HFF-Myc (cell line): ENCODE results near the gene GLI3.

Experiments used
- DNase-seq: peaks from one replicate; pipeline ENCODE4 v3.0.0-alpha.2; 2011; ENCODE audit warnings: low read depth; ENCODE audit errors: extremely low read depth
- H3K4me3 ChIP-seq: replicated peaks from 2 replicates; pipeline ENCODE4 v1.5.1; 2011; ENCODE audit warnings: low read depth, mild to moderate bottlenecking, control low read depth, low read length
- CTCF ChIP-seq: IDR thresholded peaks from 2 replicates; pipeline ENCODE4 v1.5.1; 2012; ENCODE audit warnings: mild to moderate bottlenecking, low read depth, low read length, control low read depth; ENCODE audit errors: missing control alignments

The GLI3 gene

GRCh38 chr7:42096268-42096667 is 140.7 kb downstream of the GLI3 start:
- no peak overlapping the region for H3K4me3 ChIP-seq
- TF ChIP-seq CTCF: no peak
- DNase-seq: no peak

- TF ChIP-seq CTCF: no peak
- DNase-seq: no peak
- H3K4me3 ChIP-seq: no peak overlapping the region
Observed at GRCh38 chr7:42095791-42096190, 141.2 kb downstream of the GLI3 start.

GRCh38 chr7:42093349-42093905 is 143.6 kb downstream of the GLI3 start:
- no peak for DNase-seq
- TF ChIP-seq CTCF: no peak
- H3K4me3 ChIP-seq: no peak overlapping the region

GRCh38 chr7:42091461-42092291 is 145.3 kb downstream of the GLI3 start:
- TF ChIP-seq CTCF: no peak
- no peak for DNase-seq
- H3K4me3 ChIP-seq: no peak overlapping the region

- DNase-seq: no peak
- H3K4me3 ChIP-seq: no peak overlapping the region
- TF ChIP-seq CTCF: no peak
Observed at GRCh38 chr7:42090806-42091205, 146.2 kb downstream of the GLI3 start.

GRCh38 chr7:42090056-42090455 is 147.0 kb downstream of the GLI3 start:
- DNase-seq: no peak
- no peak for TF ChIP-seq CTCF
- no peak overlapping the region for H3K4me3 ChIP-seq
